Measurements from ENCODE around the gene ADD3.

The ADD3 gene

GRCh38 chr10:110167149-110167548 is 159.4 kb downstream of the ADD3 start:
- no peaks in the 10 kb centered on the region for H3K9me3 Mint-ChIP-seq
- no peaks in the 10 kb centered on the region for H3K36me3 Mint-ChIP-seq
- peaks cover 30% of the 10 kb centered on the region for H3K4me1 Mint-ChIP-seq
- no peak overlapping the region for H3K4me3 Mint-ChIP-seq
- peak overlapping the region; percentile 65 for H3K27ac Mint-ChIP-seq
- peaks cover 43% of the 10 kb centered on the region for H3K27me3 Mint-ChIP-seq

DNA sequence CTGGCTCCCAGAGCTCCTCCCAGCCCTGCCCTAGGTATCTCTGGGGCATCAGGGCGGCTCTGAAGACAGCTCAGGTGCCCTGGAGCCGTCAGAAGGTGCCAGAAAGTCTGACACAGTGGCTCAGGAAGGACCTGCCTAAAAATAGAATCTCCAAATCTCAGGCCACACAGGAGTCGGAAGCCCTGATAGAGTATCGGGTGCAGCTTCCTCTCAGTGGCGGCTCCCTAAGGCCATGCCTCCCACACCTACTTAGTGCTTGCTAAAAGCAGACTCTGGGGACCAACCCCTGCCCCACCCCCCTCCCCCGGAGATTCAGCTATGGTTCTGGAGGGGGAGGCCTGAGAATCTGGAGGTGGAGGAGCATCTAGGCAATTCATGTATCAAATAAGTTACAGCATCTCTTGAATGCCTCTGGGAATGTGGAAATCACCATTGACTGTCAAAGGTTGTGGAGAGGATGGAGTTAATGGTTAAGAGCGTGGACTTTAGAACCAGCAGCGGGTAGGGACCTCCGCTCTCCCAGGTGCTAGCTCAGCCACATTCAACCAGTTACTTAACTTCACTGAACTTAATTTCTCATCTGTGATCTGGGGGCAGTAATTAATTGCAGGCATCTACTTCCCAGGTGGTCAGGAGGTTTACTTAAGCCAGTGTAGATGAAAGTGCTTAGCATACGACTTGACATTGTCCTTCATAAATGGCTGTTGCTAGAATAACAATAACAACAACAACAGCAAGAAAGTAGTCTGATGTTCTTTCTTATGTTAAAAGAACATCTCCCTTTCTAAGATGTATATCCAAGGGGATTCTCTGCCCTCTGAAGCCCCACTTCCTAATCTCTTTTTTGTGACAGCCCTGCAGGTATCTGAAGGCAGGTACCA is 161.1 kb downstream of the ADD3 start:
- H3K27ac Mint-ChIP-seq = no peak overlapping the region
- peaks cover 48% of the 10 kb centered on the region for H3K27me3 Mint-ChIP-seq
- no peaks in the 10 kb centered on the region for H3K9me3 Mint-ChIP-seq
- H3K4me3 Mint-ChIP-seq = no peak overlapping the region
- H3K4me1 Mint-ChIP-seq = peaks cover 30% of the 10 kb centered on the region
- peaks cover 2% of the 10 kb centered on the region for H3K36me3 Mint-ChIP-seq

DNA sequence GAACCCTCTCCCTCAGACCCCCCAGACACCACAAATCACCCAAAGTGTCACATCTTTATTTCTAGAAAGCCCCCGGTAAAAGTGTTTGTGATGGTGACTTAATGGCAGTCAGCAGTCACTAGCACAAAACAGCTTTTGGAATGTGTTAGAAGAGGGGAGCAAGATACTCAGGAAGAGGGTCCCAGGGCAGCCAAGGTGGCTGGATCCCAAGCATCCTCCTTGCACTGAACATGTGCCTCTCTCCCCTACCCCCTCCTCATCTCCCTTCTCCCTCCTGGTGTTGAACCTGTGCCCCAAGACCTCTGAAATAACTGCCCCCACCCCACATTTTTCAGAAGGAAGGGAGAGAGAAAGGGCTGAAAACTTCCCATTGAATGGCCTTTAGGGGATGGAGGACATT is 161.8 kb downstream of the ADD3 start:
- Mint-ChIP-seq H3K27me3 (peaks cover 50% of the 10 kb centered on the region), H3K4me1 (peaks cover 30% of the 10 kb centered on the region), H3K36me3 (peaks cover 2% of the 10 kb centered on the region), H3K27ac (no peak overlapping the region), H3K4me3 (no peak overlapping the region), H3K9me3 (no peaks in the 10 kb centered on the region)

DNA sequence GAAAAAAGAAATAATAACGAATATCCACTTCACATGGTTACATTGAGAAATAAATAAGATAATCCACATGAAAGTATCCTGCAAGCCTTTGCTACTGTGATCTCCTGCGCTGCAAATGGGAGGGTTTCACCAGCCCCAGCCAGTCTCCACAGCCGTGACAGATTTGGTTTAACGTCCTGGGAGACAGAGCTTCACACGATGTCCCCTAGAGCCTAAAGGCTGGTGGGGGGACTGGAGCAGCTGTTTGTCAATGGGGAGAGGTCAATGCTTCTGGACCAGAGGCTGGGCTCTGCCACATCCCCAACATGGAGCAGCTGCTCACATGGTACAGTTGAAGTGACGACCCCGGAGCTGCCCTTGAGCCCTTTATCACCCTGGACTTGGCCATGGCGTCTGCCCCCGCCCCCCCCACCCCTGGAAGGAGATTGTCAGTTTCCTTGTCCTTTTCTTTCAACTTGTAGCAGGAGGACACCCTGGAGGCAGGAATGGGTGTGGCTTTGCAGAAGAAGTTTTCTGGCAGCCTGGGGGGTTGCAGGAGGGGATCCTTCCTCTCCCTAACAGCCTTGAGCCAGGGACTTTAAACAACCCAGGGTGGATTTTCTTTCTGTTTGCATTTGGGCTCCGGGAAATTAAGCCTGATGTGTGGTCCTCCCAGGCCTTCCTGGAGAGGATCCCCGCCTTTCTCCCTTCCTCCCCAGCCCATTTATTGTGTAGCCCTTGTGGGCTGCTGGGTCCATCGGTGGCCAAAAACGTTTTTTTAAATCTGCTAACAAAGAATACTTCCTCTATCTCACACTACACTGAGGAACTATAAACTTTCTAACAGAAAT is 162.6 kb downstream of the ADD3 start:
- Mint-ChIP-seq H3K4me3 (no peak overlapping the region), H3K9me3 (no peaks in the 10 kb centered on the region)

GRCh38 chr10:110171032-110171431 is 163.2 kb downstream of the ADD3 start:
- Mint-ChIP-seq H3K27me3 (peaks cover 46% of the 10 kb centered on the region), H3K4me1 (peaks cover 30% of the 10 kb centered on the region), H3K27ac (no peak overlapping the region), H3K36me3 (peaks cover 2% of the 10 kb centered on the region), H3K4me3 (no peak overlapping the region), H3K9me3 (no peaks in the 10 kb centered on the region)

More for the DNA sequence above, 162.6 kb downstream of the ADD3 start:
- peaks cover 49% of the 10 kb centered on the region for H3K27me3 Mint-ChIP-seq
- no peak overlapping the region for H3K27ac Mint-ChIP-seq
- peaks cover 30% of the 10 kb centered on the region for H3K4me1 Mint-ChIP-seq
- peaks cover 2% of the 10 kb centered on the region for H3K36me3 Mint-ChIP-seq

- Mint-ChIP-seq H3K4me3 (no peak overlapping the region), H3K27ac (no peak overlapping the region), H3K36me3 (peaks cover 2% of the 10 kb centered on the region), H3K27me3 (peaks cover 44% of the 10 kb centered on the region), H3K9me3 (no peaks in the 10 kb centered on the region), H3K4me1 (peaks cover 34% of the 10 kb centered on the region)
These were observed 164.4 kb downstream of the ADD3 start for GRCh38 chr10:110172155-110172554.

- H3K4me1 Mint-ChIP-seq = peaks cover 20% of the 10 kb centered on the region
- peaks cover 2% of the 10 kb centered on the region for H3K36me3 Mint-ChIP-seq
- no peaks in the 10 kb centered on the region for H3K9me3 Mint-ChIP-seq
- no peak overlapping the region for H3K27ac Mint-ChIP-seq
- H3K4me3 Mint-ChIP-seq = no peak overlapping the region
- H3K27me3 Mint-ChIP-seq = peaks cover 37% of the 10 kb centered on the region
These were observed 166.4 kb downstream of the ADD3 start for GRCh38 chr10:110174201-110174600.

- Mint-ChIP-seq H3K4me1 (peaks cover 14% of the 10 kb centered on the region), H3K36me3 (peaks cover 2% of the 10 kb centered on the region), H3K9me3 (no peaks in the 10 kb centered on the region), H3K27ac (no peak overlapping the region), H3K27me3 (peaks cover 33% of the 10 kb centered on the region), H3K4me3 (no peak overlapping the region)
These were observed 167.0 kb downstream of the ADD3 start for GRCh38 chr10:110174816-110175215.

GRCh38 chr10:110175406-110175805 is 167.6 kb downstream of the ADD3 start:
- H3K4me3 Mint-ChIP-seq = no peak overlapping the region
- peaks cover 2% of the 10 kb centered on the region for H3K36me3 Mint-ChIP-seq
- H3K4me1 Mint-ChIP-seq = peaks cover 10% of the 10 kb centered on the region
- peaks cover 29% of the 10 kb centered on the region for H3K27me3 Mint-ChIP-seq
- H3K9me3 Mint-ChIP-seq = no peaks in the 10 kb centered on the region
- no peak overlapping the region for H3K27ac Mint-ChIP-seq

DNA sequence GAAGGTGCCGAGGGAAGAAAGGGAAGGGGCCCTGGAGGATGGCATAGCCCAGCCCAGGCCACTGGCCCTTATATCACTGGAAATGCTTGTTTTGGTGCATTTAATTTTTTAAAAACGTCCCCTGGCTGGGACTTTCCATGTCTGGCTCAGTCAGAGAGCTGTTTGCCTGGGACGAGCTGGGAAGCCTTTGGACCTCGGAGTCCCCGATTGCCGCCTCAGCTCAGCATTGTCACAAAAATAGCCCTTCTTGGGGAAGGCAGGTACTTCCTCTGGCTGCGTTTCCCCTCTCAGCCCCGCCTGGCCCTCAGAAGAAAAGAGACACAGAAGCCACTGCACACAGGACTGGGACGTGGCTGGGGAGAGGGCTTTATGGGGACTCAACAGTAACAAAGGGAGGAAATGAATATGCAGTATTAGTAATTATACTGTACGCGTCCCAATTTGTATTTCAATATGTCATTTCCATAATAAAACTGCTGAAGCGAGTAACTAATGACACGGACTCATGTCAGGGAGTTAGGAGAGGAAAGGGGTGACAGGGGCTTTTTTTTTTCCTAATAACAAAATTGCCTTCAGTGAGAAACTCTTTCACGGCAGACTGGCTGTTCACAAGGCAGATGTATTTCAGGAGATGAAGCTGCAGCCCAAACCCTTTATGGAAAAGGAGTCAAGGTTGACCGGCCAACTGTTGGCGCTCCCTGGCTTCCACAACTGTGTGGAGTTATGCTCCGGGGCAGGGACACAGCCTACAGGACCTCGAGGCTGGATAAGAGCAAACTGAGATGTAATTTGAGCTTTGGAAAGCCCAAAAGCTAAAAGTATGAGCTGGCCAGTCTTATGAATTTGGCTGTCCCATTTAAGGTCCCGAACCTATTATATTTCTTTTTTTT is 168.6 kb downstream of the ADD3 start:
- Mint-ChIP-seq H3K9me3 (no peaks in the 10 kb centered on the region), H3K4me1 (peaks cover 4% of the 10 kb centered on the region), H3K36me3 (peaks cover 2% of the 10 kb centered on the region), H3K27ac (no peak overlapping the region), H3K4me3 (no peak overlapping the region), H3K27me3 (peaks cover 21% of the 10 kb centered on the region)

GRCh38 chr10:110179220-110179619 is 171.4 kb downstream of the ADD3 start:
- no peaks in the 10 kb centered on the region for H3K36me3 Mint-ChIP-seq
- no peaks in the 10 kb centered on the region for H3K9me3 Mint-ChIP-seq
- peaks cover 4% of the 10 kb centered on the region for H3K4me1 Mint-ChIP-seq
- H3K4me3 Mint-ChIP-seq = no peak overlapping the region
- peaks cover 11% of the 10 kb centered on the region for H3K27me3 Mint-ChIP-seq
- H3K27ac Mint-ChIP-seq = no peak overlapping the region

GRCh38 chr10:110181451-110181850 is 173.7 kb downstream of the ADD3 start:
- Mint-ChIP-seq H3K36me3 (no peaks in the 10 kb centered on the region), H3K27me3 (peaks cover 9% of the 10 kb centered on the region), H3K9me3 (no peaks in the 10 kb centered on the region), H3K4me3 (no peak overlapping the region), H3K4me1 (peaks cover under 1% of the 10 kb centered on the region), H3K27ac (no peak overlapping the region)

DNA sequence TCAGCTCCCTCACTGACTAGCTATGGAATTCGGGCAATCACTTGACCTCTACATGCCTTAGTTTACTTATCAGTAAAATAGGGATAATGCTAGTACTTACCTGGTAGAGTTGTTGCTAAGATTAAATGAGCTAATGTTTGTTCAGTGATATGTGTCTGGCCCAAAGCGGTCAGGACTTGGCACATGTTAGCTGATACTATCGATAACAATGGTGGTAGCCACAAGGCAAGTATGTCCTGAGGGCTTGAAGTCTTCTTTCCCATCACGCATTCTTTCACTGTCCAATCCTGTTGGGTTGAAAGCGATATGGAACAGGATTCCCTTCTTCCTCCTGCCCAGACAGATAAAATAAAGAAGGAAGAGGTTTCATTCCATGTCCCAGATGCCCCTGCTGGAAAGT is 174.1 kb downstream of the ADD3 start:
- Mint-ChIP-seq H3K27ac (no peak overlapping the region), H3K27me3 (peaks cover 9% of the 10 kb centered on the region), H3K4me1 (no peaks in the 10 kb centered on the region), H3K4me3 (no peak overlapping the region), H3K36me3 (no peaks in the 10 kb centered on the region), H3K9me3 (no peaks in the 10 kb centered on the region)

DNA sequence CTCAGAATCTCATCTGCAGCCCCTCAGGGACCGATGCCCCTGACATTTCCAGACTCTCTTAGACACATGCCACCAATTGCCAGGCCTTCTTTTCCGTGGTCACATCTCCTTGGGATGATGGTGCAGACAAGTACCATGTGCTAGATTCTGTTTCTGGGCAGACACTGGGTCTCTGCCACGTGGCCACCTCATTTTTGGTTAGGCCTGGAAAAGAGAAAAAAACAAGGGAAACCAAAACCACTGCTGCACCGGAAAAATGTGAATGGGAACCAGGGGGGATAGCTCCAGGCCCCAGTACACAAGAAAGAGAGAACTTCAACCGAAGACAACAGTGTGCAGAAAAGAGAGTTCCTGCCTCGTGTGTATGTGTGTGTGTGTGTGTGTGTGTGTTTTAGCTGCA is 176.6 kb downstream of the ADD3 start:
- Mint-ChIP-seq H3K4me1 (no peaks in the 10 kb centered on the region), H3K36me3 (no peaks in the 10 kb centered on the region), H3K27me3 (peaks cover 1% of the 10 kb centered on the region)

More for the DNA sequence above, 176.6 kb downstream of the ADD3 start:
- no peaks in the 10 kb centered on the region for H3K9me3 Mint-ChIP-seq
- H3K27ac Mint-ChIP-seq = no peak overlapping the region
- H3K4me3 Mint-ChIP-seq = no peak overlapping the region

All from activated naive CD4-positive, alpha-beta T cell treated with anti-CD3 and anti-CD28 coated beads, Interleukin-2, amount 50 U/mL, for 24 hours (primary cell).